Kidney (tissue), 14 donors: ENCODE data around the gene SPTBN1. TPM values are rescaled to one million over a fixed set of nuclear protein-coding genes. Genes with fewer than 3 reads are reported as not detected.

Experiments used
- DNase-seq, 5 donors: peaks; one replicate each; pipeline ENCODE4 v3.0.0-alpha.2; 2013 to 2020
- FAIRE-seq: peaks from 2 replicates; lab custom pipeline; 2012; peaks lifted over from hg19 to GRCh38; lab: Jason Lieb, UNC
- H3K27ac ChIP-seq, 2 donors: one replicate each; pipeline ENCODE4 v1.7.0; 2013; ENCODE audit warnings: low read depth in 2 of 2, low read length in 2 of 2, inconsistent platforms in 1 of 2
- H3K27me3 ChIP-seq: one replicate; pipeline ENCODE4 v1.7.1; 2013; ENCODE audit warnings: low read length, inconsistent platforms; ENCODE audit not compliant: control insufficient read depth, insufficient read depth
- H3K36me3 ChIP-seq, 3 donors: one replicate each; pipeline versions ENCODE4 v1.7.0 to v1.7.1; 2013; ENCODE audit warnings: low read length in 3 of 3, control low read depth in 1 of 3, inconsistent platforms in 1 of 3; ENCODE audit not compliant: insufficient read depth in 3 of 3, control insufficient read depth in 2 of 3
- H3K4me1 ChIP-seq, 3 donors: one replicate each; pipeline versions ENCODE4 v1.7.0 to v1.7.1; 2013; ENCODE audit warnings: low read length in 3 of 3, inconsistent platforms in 1 of 3, low read depth in 1 of 3; ENCODE audit not compliant: control insufficient read depth in 2 of 3, insufficient read depth in 2 of 3
- H3K4me3 ChIP-seq, 3 donors: one replicate each; pipeline versions ENCODE4 v1.7.0 to v1.8.1; 2013; ENCODE audit warnings: low read length in 3 of 3, control low read depth in 1 of 3, inconsistent platforms in 1 of 3
- H3K9ac ChIP-seq, 3 donors: one replicate each; pipeline versions ENCODE4 v1.7.0 to v1.7.1; 2013; ENCODE audit warnings: low read length in 3 of 3, control low read depth in 1 of 3, inconsistent platforms in 1 of 3
- H3K9me3 ChIP-seq, 3 donors: one replicate each; pipeline versions ENCODE4 v1.7.0 to v1.7.1; 2013; ENCODE audit warnings: low read length in 3 of 3, control low read depth in 1 of 3, inconsistent platforms in 1 of 3; ENCODE audit not compliant: control insufficient read depth in 2 of 3, insufficient read depth in 1 of 3
- intact Hi-C: fragments of 100-400 bp; cut with DNase I; formaldehyde crosslinking; loops from one replicate; pipeline ENCODE4 v1.11.1; 2022
- polyA plus RNA-seq: library from polyadenylated mRNA; stranded (reverse); fragments of 350-450 nt; fragmentation: Illumina TruSeq; extraction: RNeasy Lipid Tissue Mini Kit (QIAGEN cat#74804); gene quantifications from one replicate; pipeline ENCODE4 v1.2.3, GENCODE V29; 2014; ENCODE audit warnings: low read depth, low replicate concordance; ENCODE audit not compliant: insufficient read depth
- total RNA-seq: library from RNA; stranded (reverse); fragmentation: NEBNext Ultra II Directional; extraction: Animal tissue kit (Norgen Biotek cat#: 25700); gene quantifications from one replicate; pipeline ENCODE4 v1.2.1, GENCODE V29; 2021
- TF ChIP-seq, protein P1 (sequence below): IDR thresholded peaks from 3 replicates; pipeline ENCODE4 v1.5.1; 2012; ENCODE audit warnings: mild to moderate bottlenecking, moderate library complexity, borderline replicate concordance; ENCODE audit not compliant: insufficient read depth; ENCODE audit errors: extremely low read depth
- donor health status: control.
- donor health status: control.
- donor health status: control.
- donor health status: control.
- donor health status: control.
- donor health status: DM: yes; HTN: yes; CAD: no.
- donor health status: Normal renal cell carcinoma (clear cell type).

Gene SPTBN1
- total and polyA plus RNA-seq, 2 donors from 2014 or later, result 93.2 to 313 TPM

- Histone ChIP-seq H3K4me1 (no peaks in the 10 kb centered on the region), H3K4me3 (no peak overlapping the region), H3K27me3 (no peaks in the 10 kb centered on the region), H3K36me3 (no peaks in the 10 kb centered on the region), H3K9me3 (no peaks in the 10 kb centered on the region), H3K27ac (no peak overlapping the region), H3K9ac (no peak overlapping the region)
- DNase-seq, result no peak
- FAIRE-seq, result no peak
- TF ChIP-seq, protein P1, sequence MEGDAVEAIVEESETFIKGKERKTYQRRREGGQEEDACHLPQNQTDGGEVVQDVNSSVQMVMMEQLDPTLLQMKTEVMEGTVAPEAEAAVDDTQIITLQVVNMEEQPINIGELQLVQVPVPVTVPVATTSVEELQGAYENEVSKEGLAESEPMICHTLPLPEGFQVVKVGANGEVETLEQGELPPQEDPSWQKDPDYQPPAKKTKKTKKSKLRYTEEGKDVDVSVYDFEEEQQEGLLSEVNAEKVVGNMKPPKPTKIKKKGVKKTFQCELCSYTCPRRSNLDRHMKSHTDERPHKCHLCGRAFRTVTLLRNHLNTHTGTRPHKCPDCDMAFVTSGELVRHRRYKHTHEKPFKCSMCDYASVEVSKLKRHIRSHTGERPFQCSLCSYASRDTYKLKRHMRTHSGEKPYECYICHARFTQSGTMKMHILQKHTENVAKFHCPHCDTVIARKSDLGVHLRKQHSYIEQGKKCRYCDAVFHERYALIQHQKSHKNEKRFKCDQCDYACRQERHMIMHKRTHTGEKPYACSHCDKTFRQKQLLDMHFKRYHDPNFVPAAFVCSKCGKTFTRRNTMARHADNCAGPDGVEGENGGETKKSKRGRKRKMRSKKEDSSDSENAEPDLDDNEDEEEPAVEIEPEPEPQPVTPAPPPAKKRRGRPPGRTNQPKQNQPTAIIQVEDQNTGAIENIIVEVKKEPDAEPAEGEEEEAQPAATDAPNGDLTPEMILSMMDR, result no peak
- intact Hi-C loops, result no loop called here
Measured at GRCh38 chr2:54687595-54688152, 231.5 kb downstream of the SPTBN1 start.

DNA sequence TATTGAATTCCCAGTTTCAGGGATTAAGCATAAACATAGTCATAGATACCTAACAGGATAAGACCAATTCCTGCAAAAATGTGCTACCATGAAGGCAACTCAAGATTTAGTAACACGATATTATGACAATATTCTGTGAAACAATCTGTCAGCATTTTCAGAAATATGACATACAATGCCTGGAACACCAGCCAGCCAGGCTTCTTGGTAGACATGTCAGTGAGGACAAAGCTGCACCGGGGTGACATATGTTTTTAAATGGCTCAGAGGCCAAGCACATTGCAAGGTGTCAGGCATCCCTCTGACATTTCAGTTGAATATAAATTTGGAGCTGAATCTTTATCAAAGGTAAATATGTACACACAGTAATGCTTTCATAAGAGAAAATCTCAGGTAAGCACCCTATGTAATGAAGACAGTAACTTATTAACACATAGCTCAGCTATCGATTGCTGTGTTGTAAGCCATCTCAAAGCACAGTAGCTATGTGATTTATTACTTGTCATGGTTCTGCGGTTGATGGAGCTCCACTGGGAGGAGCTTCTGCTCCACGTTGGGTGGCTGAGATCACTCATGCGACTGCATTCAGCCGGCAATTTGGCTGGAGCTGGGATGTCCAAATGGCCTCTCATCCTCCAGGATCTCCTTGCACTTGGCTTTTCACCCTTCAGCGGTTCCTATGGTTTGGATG lies 235.5 kb downstream of the SPTBN1 start:
- no peak for FAIRE-seq
- H3K9me3 ChIP-seq, result no peaks in the 10 kb centered on the region
- DNase-seq, result no peak
- no peaks in the 10 kb centered on the region for H3K27me3 ChIP-seq
- intact Hi-C loops, result no loop called here
- H3K9ac ChIP-seq, result no peak overlapping the region
- H3K4me1 ChIP-seq, result no peaks in the 10 kb centered on the region
- no peak overlapping the region for H3K27ac ChIP-seq
- TF ChIP-seq, protein P1, result no peak
- no peak overlapping the region for H3K4me3 ChIP-seq
- no peaks in the 10 kb centered on the region for H3K36me3 ChIP-seq

GRCh38 chr2:54692556-54692955 lies 236.4 kb downstream of the SPTBN1 start:
- H3K36me3 ChIP-seq, result no peaks in the 10 kb centered on the region
- H3K9me3 ChIP-seq, result no peaks in the 10 kb centered on the region
- no peaks in the 10 kb centered on the region for H3K27me3 ChIP-seq
- no peaks in the 10 kb centered on the region for H3K4me1 ChIP-seq
- no peak overlapping the region for H3K9ac ChIP-seq
- TF ChIP-seq, protein P1, result no peak
- DNase-seq (no peak), FAIRE-seq (no peak)
- no peak overlapping the region for H3K4me3 ChIP-seq
- no peak overlapping the region for H3K27ac ChIP-seq
- intact Hi-C loops, result no loop called here
